Amygdala (tissue), 56 donors: ENCODE data around the gene OXLD1.
"Not testable (repeated sequence)": the region's sequence is repeated elsewhere in the genome, so short reads cannot be mapped to it uniquely, and the experiment has no call there.

Experiments
- DNase-seq, 56 donors: peaks; one replicate each; lab custom pipeline; 2025; lab: John Stamatoyannopoulos, UW

The OXLD1 gene

DNA sequence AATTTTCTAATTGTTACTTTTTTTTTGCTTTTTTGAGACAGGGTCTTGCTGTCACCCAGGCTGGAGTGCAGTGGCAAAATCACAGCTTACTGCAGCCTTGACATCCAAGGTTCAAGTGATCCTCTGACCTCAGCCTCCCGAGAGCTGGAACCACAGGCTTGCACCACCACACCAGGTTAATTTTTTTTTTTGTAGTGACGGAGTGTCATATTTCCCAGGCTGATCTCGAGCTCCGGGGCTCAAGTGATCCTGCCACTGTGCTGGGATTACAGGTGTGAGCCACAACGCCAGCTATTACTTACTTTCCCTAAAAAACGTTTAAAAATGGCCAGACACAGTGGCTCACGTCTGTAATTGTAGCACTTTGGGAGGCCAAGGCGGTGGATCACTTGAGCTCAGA, 36.1 kb downstream of the OXLD1 start:
- no peak for DNase-seq

DNA sequence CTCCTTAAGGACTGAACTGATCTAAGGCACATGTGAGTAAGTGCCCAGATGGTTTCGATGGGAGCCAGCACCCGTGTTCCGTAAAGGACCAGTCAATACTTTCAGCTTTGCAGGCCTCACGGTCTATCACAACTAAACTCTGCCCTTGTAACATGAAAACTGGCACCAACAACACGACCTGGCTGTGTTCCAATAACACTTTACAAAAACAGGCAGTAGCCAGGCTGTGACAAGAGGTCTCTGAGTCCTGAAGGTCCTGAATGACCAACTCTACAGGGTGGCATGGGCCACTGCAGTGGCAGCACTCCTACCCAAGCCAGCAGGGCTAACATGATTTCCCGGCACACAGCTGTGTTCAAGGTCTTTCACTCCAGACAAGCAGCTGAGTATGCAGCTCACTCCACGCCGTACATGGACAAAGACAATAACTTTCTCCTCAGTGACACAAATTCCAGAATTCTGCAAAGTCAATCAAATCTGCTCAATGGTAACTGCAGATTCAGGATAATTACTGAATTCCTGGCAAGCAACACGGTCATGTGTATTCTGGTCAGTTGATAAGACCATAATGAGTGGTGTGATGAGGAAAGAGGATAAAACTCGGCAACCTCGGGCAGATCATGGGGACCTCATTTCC, 44.8 kb downstream of the OXLD1 start:
- peak in 2 of 56 donors; percentile 17 to 38 for DNase-seq

DNA sequence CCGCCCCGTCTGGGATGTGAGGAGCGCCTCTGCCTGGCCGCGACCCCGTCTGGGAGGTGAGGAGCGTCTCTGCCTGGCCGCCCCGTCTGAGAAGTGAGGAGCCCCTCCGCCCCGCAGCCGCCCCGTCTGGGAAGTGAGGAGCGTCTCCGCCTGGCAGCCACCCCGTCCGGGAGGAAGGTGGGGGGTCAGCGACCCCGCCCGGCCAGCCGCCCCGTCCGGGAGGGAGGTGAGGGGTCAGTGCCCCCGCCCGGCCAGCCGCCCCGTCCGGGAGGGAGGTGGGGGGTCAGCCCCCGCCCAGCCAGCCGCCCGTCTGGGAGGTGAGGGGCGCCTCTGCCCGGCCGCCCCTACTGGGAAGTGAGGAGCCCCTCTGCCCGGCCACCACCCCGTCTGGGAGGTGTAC, 48.1 kb downstream of the OXLD1 start:
- not testable (repeated sequence) for DNase-seq

DNA sequence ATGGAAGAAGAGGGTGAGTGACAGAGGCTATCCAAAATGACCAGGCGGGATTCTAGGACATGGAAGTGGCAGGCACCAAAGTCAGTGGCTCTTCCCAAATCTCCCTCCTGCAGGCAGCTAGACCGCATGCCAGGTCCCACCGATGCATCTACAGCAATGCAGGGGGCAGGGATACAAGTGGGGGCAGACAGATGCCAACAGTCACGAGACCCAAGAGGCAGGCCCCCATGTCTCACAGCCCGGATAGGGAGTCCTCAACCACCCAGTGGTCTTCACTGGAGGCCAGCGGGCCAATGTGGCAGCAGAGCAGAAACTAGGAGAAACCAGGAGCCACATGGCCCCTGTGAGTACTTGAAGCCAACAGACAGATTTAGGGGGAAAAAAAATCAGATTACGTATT, 49.5 kb downstream of the OXLD1 start:
- no peak for DNase-seq

DNA sequence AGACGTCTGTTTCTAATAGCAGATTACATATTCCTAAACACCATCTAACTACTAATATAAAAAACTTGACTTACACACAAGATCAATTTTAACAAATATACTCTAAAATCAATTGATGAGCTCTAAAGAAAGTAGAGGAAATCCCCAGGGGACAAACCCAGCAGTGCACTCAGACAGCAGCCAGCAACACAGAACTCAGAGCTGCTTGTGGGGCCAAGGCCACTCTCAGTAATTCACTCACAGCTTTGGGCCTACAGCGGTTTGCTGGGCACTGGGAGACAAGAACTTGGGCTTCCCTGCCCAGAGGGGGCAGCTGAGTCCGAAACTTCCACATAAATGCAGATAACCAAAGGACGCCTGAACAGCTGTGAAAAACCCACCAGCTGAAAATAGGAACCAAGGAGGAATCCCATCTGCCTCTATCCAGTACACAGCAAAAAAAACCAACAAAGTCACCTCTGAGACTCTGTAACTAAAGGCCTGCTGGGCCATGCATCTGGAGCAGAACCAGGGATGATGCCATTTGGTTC, 50.9 kb downstream of the OXLD1 start:
- no peak for DNase-seq
